GM06990 (cell line): ENCODE results near the gene UBE2L3.
"Not testable (repeated sequence)": the region's sequence is repeated elsewhere in the genome, so short reads cannot be mapped to it uniquely, and the experiment has no call there.

ENCODE experiments used
- DNase-seq: peaks from one replicate; pipeline ENCODE4 v3.0.0-alpha.2; 2011; ENCODE audit not compliant: insufficient read length; ENCODE audit errors: extremely low read depth
- H3K27me3 ChIP-seq: replicated peaks from 2 replicates; pipeline ENCODE4 v1.6.0; 2011; ENCODE audit warnings: low read length; ENCODE audit not compliant: control insufficient read depth, insufficient read depth
- H3K36me3 ChIP-seq: 2 replicates; pipeline ENCODE4 v1.5.1; 2011; ENCODE audit warnings: low read length; ENCODE audit not compliant: control insufficient read depth, insufficient read depth
- H3K4me3 ChIP-seq: replicated peaks from 2 replicates; pipeline ENCODE4 v1.5.1; 2011; ENCODE audit warnings: low read depth, mild to moderate bottlenecking, control low read depth, low read length
- TF ChIP-seq, protein P1 (sequence below): IDR thresholded peaks from 2 replicates; pipeline ENCODE4 v1.5.1; 2011; ENCODE audit warnings: low read length, control low read depth, mild to moderate bottlenecking, inconsistent platforms; ENCODE audit not compliant: insufficient read depth, poor library complexity, severe bottlenecking

The UBE2L3 gene

DNA sequence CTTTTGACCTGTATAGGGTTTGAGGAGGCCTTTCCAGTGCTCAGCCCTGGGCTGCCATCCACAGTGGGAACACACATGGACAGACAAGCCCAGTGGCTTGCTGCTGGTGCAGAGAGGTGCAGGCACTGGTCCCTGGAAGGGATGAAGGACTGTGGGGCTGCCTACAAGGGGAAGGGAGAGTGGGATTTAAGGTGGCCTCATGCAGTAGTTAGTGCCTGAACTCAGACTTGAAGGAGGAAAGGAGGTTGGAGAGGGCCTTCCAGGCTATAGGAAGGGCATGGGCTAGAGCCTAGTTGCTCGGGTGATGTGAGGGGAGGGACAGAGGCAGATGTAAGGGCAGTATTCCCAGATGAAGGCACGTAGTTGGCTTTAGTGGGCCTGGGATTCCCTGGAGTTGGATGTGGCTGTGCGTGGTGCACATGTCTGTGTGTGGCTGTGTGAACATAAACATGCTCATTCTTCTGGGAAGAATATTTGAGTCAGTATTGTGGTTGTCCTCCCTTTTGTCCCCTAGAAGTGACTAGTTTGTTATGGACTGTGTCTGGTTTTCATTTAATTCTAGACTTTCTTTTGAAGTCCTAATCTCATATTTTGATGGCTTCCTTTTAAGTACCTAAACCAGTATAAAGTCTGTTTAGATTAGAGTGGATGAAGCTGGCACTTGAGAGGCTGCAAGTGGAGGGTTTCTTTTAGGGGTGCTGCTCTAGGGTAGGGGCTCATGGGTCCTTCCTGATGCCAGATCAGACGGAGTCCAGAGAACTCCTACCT lies 43.9 kb downstream of the UBE2L3 start:
- Histone ChIP-seq H3K27me3 (no peaks in the 10 kb centered on the region), H3K36me3 (peaks cover 17% of the 10 kb centered on the region), H3K4me3 (no peak overlapping the region)
- no peak for DNase-seq
- TF ChIP-seq, protein P1, sequence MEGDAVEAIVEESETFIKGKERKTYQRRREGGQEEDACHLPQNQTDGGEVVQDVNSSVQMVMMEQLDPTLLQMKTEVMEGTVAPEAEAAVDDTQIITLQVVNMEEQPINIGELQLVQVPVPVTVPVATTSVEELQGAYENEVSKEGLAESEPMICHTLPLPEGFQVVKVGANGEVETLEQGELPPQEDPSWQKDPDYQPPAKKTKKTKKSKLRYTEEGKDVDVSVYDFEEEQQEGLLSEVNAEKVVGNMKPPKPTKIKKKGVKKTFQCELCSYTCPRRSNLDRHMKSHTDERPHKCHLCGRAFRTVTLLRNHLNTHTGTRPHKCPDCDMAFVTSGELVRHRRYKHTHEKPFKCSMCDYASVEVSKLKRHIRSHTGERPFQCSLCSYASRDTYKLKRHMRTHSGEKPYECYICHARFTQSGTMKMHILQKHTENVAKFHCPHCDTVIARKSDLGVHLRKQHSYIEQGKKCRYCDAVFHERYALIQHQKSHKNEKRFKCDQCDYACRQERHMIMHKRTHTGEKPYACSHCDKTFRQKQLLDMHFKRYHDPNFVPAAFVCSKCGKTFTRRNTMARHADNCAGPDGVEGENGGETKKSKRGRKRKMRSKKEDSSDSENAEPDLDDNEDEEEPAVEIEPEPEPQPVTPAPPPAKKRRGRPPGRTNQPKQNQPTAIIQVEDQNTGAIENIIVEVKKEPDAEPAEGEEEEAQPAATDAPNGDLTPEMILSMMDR = no peak

DNA sequence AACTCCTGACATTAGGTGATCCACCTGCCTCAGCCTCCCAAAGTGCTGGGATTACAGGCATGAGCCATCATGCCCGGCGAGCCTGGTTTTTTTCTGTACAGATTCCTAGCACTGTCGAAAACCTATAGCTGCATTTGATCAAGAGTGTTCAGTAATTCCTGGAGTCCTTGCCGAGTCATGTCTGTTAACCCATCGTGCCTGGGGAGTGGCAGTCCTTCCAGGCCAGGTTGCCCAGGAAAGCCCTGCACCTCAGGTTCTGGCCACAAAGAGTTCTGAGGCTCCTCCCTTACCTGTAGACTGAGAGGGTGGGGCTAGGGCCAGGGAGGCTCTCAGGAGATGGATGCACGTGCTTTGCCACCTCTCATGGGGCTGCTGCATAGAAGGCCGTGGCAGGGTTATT lies 45.3 kb downstream of the UBE2L3 start:
- H3K27me3 ChIP-seq = no peaks in the 10 kb centered on the region
- TF ChIP-seq, protein P1 = no peak
- H3K36me3 ChIP-seq = peaks cover 13% of the 10 kb centered on the region
- no peak for DNase-seq
- H3K4me3 ChIP-seq = no peak overlapping the region

DNA sequence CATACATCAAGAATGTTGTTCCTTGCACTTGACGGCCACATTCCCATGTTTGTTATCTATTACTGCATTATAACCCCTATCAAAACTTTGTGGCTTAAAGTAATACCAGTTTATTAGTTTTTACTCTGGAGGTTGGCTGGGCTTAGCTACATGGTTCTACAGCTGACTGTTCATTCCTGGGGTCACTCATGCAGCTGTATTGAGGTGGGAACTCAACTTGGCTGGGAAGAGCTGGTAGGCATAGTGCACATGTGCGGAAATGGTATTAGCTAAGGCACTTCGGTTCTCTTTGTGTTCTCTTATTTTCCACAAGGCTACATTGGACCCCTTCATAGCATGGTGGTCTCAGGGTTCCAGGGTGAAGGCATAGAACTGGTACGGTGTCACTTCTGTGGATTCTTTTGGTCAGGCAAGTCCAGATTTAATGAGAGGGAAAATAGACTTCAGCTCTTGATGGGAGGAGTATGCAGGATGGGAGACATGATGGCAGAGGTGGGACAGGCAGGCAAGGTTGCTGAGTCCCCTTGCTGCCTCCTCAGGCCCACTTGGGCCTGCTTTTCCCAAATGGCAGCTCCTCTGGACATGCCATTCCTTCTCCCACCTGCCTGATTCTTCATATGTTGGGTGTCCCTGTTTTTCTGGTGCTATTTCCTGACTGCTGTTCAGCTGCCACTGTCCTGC lies 46.2 kb downstream of the UBE2L3 start:
- Histone ChIP-seq H3K36me3 (peaks cover 14% of the 10 kb centered on the region), H3K27me3 (no peaks in the 10 kb centered on the region), H3K4me3 (no peak overlapping the region)
- TF ChIP-seq, protein P1 = no peak
- no peak for DNase-seq

DNA sequence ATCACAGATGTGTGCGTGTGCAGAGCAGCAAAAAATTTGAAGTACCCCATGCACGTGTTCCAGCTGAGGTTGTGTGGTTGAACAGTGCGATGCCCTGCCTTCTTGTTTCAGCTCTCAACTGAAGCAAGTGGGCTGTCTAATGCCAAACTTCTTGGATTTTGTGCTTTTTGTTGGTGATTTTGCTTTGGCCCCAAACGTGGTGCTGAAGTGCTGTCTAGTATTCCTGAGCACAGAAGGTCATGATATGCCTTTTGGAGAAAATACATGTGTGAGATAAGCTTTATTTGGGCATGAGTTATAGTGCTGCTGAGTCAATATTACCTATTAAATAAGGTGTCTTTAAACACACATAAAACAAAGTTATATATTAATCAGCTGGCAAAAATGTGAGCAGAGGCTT lies 48.2 kb downstream of the UBE2L3 start:
- Histone ChIP-seq H3K4me3 (no peak overlapping the region), H3K36me3 (peaks cover 18% of the 10 kb centered on the region), H3K27me3 (no peaks in the 10 kb centered on the region)
- TF ChIP-seq, protein P1 = no peak
- no peak for DNase-seq

DNA sequence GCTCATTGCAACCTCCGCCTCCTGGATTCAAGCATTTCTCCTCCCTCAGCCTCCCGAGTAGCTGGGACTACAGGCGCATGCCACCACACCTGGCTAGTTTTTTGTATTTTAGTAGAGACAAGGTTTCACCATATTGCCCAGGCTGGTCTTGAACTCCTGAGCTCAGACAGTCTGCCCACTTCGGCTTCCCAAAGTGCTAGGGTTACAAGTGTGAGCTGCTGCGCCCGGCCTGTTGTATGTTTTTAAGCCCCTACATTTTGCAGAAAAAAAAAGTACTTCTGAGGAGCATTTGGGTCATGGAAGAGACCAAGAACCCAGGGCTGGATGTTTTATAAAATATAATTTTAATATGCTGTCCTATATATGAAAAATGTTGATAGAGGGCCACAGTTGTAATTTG lies 49.8 kb downstream of the UBE2L3 start:
- H3K27me3 ChIP-seq, DNase-seq, H3K4me3 ChIP-seq: not testable (repeated sequence)
- peaks cover 14% of the 10 kb centered on the region for H3K36me3 ChIP-seq

DNA sequence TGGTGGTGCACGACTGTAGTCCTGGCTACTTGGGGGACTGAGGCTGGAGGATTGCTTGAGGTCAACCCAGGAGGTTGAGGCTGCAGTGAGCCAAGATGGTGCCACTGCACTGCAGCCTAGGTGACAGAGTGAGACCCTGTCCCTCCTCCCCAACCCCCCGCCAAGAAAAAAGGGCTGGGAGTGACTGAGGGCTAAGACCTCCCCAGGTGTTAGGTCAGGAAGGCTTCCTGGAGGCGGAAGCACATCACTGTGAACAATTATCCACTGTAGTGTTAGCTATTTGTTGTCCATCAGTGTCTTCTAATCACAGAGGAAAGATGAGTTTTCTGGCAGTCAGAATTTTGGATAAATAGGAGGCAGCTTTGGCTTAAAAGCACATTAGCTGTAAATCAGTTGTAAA lies 53.5 kb downstream of the UBE2L3 start:
- no peak for DNase-seq
- no peak overlapping the region for H3K4me3 ChIP-seq
- H3K27me3 ChIP-seq = no peaks in the 10 kb centered on the region
- TF ChIP-seq, protein P1 = no peak
- H3K36me3 ChIP-seq = peaks cover 23% of the 10 kb centered on the region
